ENCODE data around the gene ATP1A3.

Gene ATP1A3

GRCh38 chr19:42010245-42011126 is 16.5 kb upstream of the ATP1A3 start:
- Histone ChIP-seq H2AFZ (ENCODE audit: low read length) (no peak overlapping the region), H4K20me1 (ENCODE audit: insufficient read depth, low read length) (no peaks in the 10 kb centered on the region), H3K79me2 (ENCODE audit: low read length) (no peaks in the 10 kb centered on the region), H3K9me2 (replicated peaks; ENCODE audit: insufficient read depth, low read length) (no peaks in the 10 kb centered on the region), H3K27ac (ENCODE audit: low read length) (no peak overlapping the region), H3K9ac (ENCODE audit: low read length) (no peak overlapping the region), H3K27me3 (replicated peaks; ENCODE audit: insufficient read depth, low read length) (peaks cover 29% of the 10 kb centered on the region), H3K4me1 (ENCODE audit: low read length) (no peaks in the 10 kb centered on the region), H3K4me2 (ENCODE audit: low read depth, low read length) (no peak overlapping the region), H3K9me3 (replicated peaks; ENCODE audit: insufficient read depth, low read length) (no peaks in the 10 kb centered on the region), H3F3A (ENCODE audit: insufficient read depth, low read length) (no peaks in the 10 kb centered on the region), H3K4me3 (ENCODE audit: low read length) (no peak overlapping the region), H3K36me3 (replicated peaks; ENCODE audit: insufficient read depth, low read length) (no peaks in the 10 kb centered on the region)
- DNase-seq = no peak
- TF ChIP-seq EZH2phosphoT487 (IDR thresholded peaks at IDR 0.05; ENCODE audit: low read length) (no peak), CTCF (IDR thresholded peaks at IDR 0.05; ENCODE audit: low read length) (no peak), EZH2 (optimal IDR thresholded peaks at IDR 0.05; ENCODE audit: low read depth, low read length) (no peak)

GRCh38 chr19:42006569-42006968 is 12.5 kb upstream of the ATP1A3 start:
- H3K9me3 ChIP-seq (replicated peaks; ENCODE audit: insufficient read depth, low read length) = no peaks in the 10 kb centered on the region
- H3K4me2 ChIP-seq (ENCODE audit: low read depth, low read length) = no peak overlapping the region
- no peak overlapping the region for H2AFZ ChIP-seq (ENCODE audit: low read length)
- TF ChIP-seq EZH2phosphoT487 (IDR thresholded peaks at IDR 0.05; ENCODE audit: low read length) (no peak), EZH2 (optimal IDR thresholded peaks at IDR 0.05; ENCODE audit: low read depth, low read length) (no peak), CTCF (IDR thresholded peaks at IDR 0.05; ENCODE audit: low read length) (no peak)
- H3K9me2 ChIP-seq (replicated peaks; ENCODE audit: insufficient read depth, low read length) = no peaks in the 10 kb centered on the region
- DNase-seq = no peak
- H3K27me3 ChIP-seq (replicated peaks; ENCODE audit: insufficient read depth, low read length) = peaks cover 67% of the 10 kb centered on the region
- H3K79me2 ChIP-seq (ENCODE audit: low read length) = no peaks in the 10 kb centered on the region
- no peak overlapping the region for H3K9ac ChIP-seq (ENCODE audit: low read length)
- H3K36me3 ChIP-seq (replicated peaks; ENCODE audit: insufficient read depth, low read length) = no peaks in the 10 kb centered on the region
- no peaks in the 10 kb centered on the region for H3F3A ChIP-seq (ENCODE audit: insufficient read depth, low read length)
- no peak overlapping the region for H3K4me3 ChIP-seq (ENCODE audit: low read length)
- H3K27ac ChIP-seq (ENCODE audit: low read length) = no peak overlapping the region
- H4K20me1 ChIP-seq (ENCODE audit: insufficient read depth, low read length) = no peaks in the 10 kb centered on the region
- no peaks in the 10 kb centered on the region for H3K4me1 ChIP-seq (ENCODE audit: low read length)

GRCh38 chr19:42005504-42005903 is 11.5 kb upstream of the ATP1A3 start:
- H3K9ac ChIP-seq (ENCODE audit: low read length) = no peak overlapping the region
- TF ChIP-seq CTCF (IDR thresholded peaks at IDR 0.05; ENCODE audit: low read length) = no peak
- TF ChIP-seq EZH2 (optimal IDR thresholded peaks at IDR 0.05; ENCODE audit: low read depth, low read length) = no peak
- TF ChIP-seq EZH2phosphoT487 (IDR thresholded peaks at IDR 0.05; ENCODE audit: low read length) = no peak
- no peak overlapping the region for H3K4me3 ChIP-seq (ENCODE audit: low read length)
- H3K9me2 ChIP-seq (replicated peaks; ENCODE audit: insufficient read depth, low read length) = no peaks in the 10 kb centered on the region
- no peak overlapping the region for H2AFZ ChIP-seq (ENCODE audit: low read length)
- peaks cover 78% of the 10 kb centered on the region for H3K27me3 ChIP-seq (replicated peaks; ENCODE audit: insufficient read depth, low read length)
- no peaks in the 10 kb centered on the region for H3K4me1 ChIP-seq (ENCODE audit: low read length)
- H3K36me3 ChIP-seq (replicated peaks; ENCODE audit: insufficient read depth, low read length) = no peaks in the 10 kb centered on the region
- no peaks in the 10 kb centered on the region for H3F3A ChIP-seq (ENCODE audit: insufficient read depth, low read length)
- no peak overlapping the region for H3K4me2 ChIP-seq (ENCODE audit: low read depth, low read length)
- no peak for DNase-seq
- no peaks in the 10 kb centered on the region for H3K79me2 ChIP-seq (ENCODE audit: low read length)
- H3K9me3 ChIP-seq (replicated peaks; ENCODE audit: insufficient read depth, low read length) = no peaks in the 10 kb centered on the region
- H4K20me1 ChIP-seq (ENCODE audit: insufficient read depth, low read length) = no peaks in the 10 kb centered on the region
- no peak overlapping the region for H3K27ac ChIP-seq (ENCODE audit: low read length)
